Nephron (organoid): ENCODE measurements around the gene BBX.
A peak's percentile ranks its signal among the peaks of the same experiment; 100 is the strongest.

ENCODE experiments used
- H3K27ac Mint-ChIP-seq, 3 experiments: 2 replicates each; pipeline ENCODE4 v1.8.0; 2020; ENCODE audit warnings: mixed read lengths in 3 of 3, mild to moderate bottlenecking in 2 of 3, moderate library complexity in 1 of 3
- H3K27me3 Mint-ChIP-seq: 2 replicates; pipeline ENCODE4 v1.8.0; 2021; ENCODE audit warnings: low read depth, mild to moderate bottlenecking, moderate library complexity, mixed read lengths
- H3K36me3 Mint-ChIP-seq: 2 replicates; pipeline ENCODE4 v1.8.0; 2020; ENCODE audit warnings: low read depth, mixed read lengths
- H3K4me1 Mint-ChIP-seq: 2 replicates; pipeline ENCODE4 v1.8.0; 2020; ENCODE audit warnings: mixed read lengths
- H3K4me3 Mint-ChIP-seq, 3 experiments: 2 replicates each; pipeline ENCODE4 v1.8.0; 2020; ENCODE audit warnings: mild to moderate bottlenecking in 3 of 3, mixed read lengths in 3 of 3, moderate library complexity in 2 of 3
- H3K9me3 Mint-ChIP-seq: 2 replicates; pipeline ENCODE4 v1.8.0; 2020; ENCODE audit warnings: mixed read lengths
- CTCF ChIP-seq, 3 experiments: fragments of 200-600 bp; sonication (generic); IDR thresholded peaks; one replicate each; pipeline ENCODE4 v1.5.0; 2021; ENCODE audit warnings: antibody characterized with exemption in 3 of 3; ENCODE audit not compliant: unreplicated experiment in 3 of 3

BBX gene

DNA sequence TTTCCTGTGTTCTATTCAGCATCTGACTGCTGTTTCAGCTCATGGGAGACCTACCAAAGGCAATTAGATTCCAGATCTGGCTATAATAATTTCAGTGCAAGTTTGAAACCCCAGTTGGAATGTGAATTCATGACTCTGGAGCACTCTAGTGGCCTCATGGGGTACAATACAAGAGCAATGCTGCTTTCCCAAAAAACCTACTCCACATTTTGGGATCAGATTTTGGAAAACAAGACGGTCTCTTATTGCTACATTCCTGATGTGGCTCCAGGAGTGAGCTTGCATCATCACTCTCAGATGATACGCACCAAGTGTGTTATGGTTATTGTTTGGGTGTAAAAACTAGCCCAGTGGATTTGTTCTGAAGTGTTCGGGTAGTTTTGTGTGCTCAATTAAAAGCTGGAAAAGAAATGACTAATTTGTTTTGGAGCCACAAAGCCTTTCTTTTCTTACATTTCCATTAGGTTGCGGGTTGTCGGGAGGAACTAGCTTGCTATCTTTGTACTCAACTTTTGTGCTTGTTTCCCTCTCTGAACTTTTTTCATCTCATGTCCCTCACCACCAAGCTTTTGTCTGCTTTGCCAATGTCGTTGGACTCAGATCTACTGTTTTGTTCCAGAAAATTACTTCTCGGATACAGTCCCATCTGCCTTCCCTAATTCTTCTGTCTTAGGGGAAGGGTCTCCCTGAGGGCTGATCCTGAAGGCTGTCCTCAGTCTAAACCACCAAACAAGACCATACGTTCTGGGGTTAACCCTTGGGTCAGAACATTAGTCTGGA, 272.1 kb downstream of the BBX start:
- Mint-ChIP-seq H3K27ac (peak overlapping the region in 1 of 3 experiments; percentile 25), H3K4me3 (no peak overlapping the region), H3K9me3 (peaks cover 5% of the 10 kb centered on the region), H3K36me3 (peaks cover 75% of the 10 kb centered on the region), H3K4me1 (peaks cover 7% of the 10 kb centered on the region), H3K27me3 (no peaks in the 10 kb centered on the region)
- TF ChIP-seq CTCF (IDR thresholded peaks at IDR 0.05; ENCODE audit: unreplicated experiment in 3 of 3) = peak in 2 of 3 experiments; percentile 10 to 13

DNA sequence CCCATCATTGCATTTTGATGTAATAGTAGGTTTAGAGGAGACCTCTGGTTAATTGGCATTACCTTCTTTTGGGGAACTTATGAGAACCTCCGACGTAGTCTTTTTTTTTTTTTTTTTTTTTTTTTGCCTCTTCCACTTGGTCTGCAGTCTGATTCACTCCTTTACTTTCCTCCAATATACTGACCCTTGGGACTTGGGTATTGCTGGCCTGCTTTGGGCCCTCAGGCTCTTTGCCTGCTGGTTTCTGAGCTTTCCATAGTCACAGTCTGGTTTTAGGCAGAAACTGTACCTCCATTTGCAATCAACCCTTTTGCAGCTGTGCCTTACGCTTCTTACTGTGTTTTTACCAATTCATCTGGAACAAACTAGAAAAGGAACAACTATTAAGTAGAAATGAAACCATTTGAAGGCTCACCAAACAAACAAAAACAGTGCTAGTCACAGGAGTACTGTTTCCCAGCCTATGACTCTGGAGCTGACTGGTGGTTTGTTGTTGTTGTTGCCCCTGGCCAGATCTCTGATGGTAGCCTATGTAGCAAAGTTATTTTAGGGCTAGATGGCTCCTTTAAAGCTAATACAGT, 272.8 kb downstream of the BBX start:
- H3K4me3 Mint-ChIP-seq = no peak overlapping the region
- H3K9me3 Mint-ChIP-seq = no peaks in the 10 kb centered on the region
- peaks cover 15% of the 10 kb centered on the region for H3K4me1 Mint-ChIP-seq
- H3K36me3 Mint-ChIP-seq = peaks cover 75% of the 10 kb centered on the region
- no peak for TF ChIP-seq CTCF (IDR thresholded peaks at IDR 0.05; ENCODE audit: unreplicated experiment in 3 of 3)
- no peaks in the 10 kb centered on the region for H3K27me3 Mint-ChIP-seq
- peak overlapping the region in 1 of 3 experiments; percentile 71 for H3K27ac Mint-ChIP-seq

- no peak overlapping the region for H3K27ac Mint-ChIP-seq
- no peaks in the 10 kb centered on the region for H3K27me3 Mint-ChIP-seq
- H3K9me3 Mint-ChIP-seq = no peaks in the 10 kb centered on the region
- peaks cover 20% of the 10 kb centered on the region for H3K4me1 Mint-ChIP-seq
- H3K36me3 Mint-ChIP-seq = peaks cover 75% of the 10 kb centered on the region
- no peak for TF ChIP-seq CTCF (IDR thresholded peaks at IDR 0.05; ENCODE audit: unreplicated experiment in 3 of 3)
- no peak overlapping the region for H3K4me3 Mint-ChIP-seq
These were observed 274.0 kb downstream of the BBX start for GRCh38 chr3:107796791-107797190.

DNA sequence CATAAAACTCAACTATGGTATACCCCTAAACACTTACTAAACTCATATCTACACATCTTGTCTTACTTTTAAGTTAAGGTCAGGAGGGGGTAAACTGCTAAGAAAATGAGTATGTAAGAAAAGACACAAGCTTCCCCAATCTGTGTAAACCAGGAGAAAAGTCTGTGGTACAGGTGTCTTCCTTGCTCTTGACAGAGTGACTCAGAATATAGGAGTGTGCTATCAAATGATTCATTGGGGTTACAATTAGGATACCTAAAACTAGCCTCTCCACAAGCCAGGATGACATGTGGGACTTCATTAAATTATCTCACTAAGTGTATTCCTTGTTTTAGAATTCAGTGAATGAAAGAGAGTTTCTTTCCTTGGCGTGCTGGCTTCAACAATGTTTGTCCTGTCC, 274.8 kb downstream of the BBX start:
- TF ChIP-seq CTCF (IDR thresholded peaks at IDR 0.05; ENCODE audit: unreplicated experiment in 3 of 3) = no peak
- Mint-ChIP-seq H3K27me3 (no peaks in the 10 kb centered on the region), H3K36me3 (peaks cover 75% of the 10 kb centered on the region), H3K9me3 (no peaks in the 10 kb centered on the region), H3K4me1 (peaks cover 20% of the 10 kb centered on the region), H3K27ac (no peak overlapping the region), H3K4me3 (no peak overlapping the region)

DNA sequence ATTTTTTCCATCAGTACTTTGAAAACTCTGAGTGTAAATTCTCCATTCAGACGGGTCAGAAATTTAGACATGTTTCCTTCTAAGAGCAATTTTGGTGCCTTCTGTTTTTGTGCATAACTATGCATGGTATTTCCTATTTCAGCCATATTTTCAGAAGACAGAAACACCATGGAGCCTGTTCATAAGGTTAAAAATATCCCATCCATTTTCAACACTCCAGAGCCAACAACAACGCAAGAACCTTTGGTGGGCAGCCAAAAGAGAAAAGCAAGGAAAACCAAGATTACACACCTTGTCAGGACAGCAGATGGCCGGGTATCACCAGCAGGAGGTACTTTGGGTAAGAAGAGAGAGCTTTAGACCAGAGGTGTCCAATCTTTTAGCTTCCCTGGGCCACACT, 275.6 kb downstream of the BBX start:
- TF ChIP-seq CTCF (IDR thresholded peaks at IDR 0.05; ENCODE audit: unreplicated experiment in 3 of 3) = no peak
- peaks cover 77% of the 10 kb centered on the region for H3K36me3 Mint-ChIP-seq
- H3K4me3 Mint-ChIP-seq = no peak overlapping the region
- peak overlapping the region; percentile 46 to 80 (median 53) for H3K27ac Mint-ChIP-seq
- H3K9me3 Mint-ChIP-seq = no peaks in the 10 kb centered on the region
- H3K27me3 Mint-ChIP-seq = no peaks in the 10 kb centered on the region
- H3K4me1 Mint-ChIP-seq = peaks cover 20% of the 10 kb centered on the region
